ENCODE data around the gene MRRF.
A peak's percentile ranks its signal among the peaks of the same experiment; 100 is the strongest.

MRRF gene

GRCh38 chr9:122221183-122221811, 43.4 kb upstream of the MRRF start:
- Histone ChIP-seq H3K27me3 (ENCODE audit: control insufficient read depth in 1 of 2, insufficient read depth in 2 of 2, low read length in 2 of 2) (peaks cover 66 to 95% of the 10 kb centered on the region in 2 donors), H3K9me3 (ENCODE audit: low read length) (no peaks in the 10 kb centered on the region), H3K4me3 (ENCODE audit: low read depth in 1 of 2, low read length in 2 of 2) (no peak overlapping the region), H3K36me3 (ENCODE audit: insufficient read depth, low read length) (no peaks in the 10 kb centered on the region), H3K9ac (ENCODE audit: low read length) (no peak overlapping the region), H3K4me1 (ENCODE audit: insufficient read depth, low read length) (peaks cover 25% of the 10 kb centered on the region), H3K27ac (ENCODE audit: low read depth, low read length) (no peak overlapping the region)

- Histone ChIP-seq H3K9ac (ENCODE audit: low read length) (no peak overlapping the region), H3K9me3 (ENCODE audit: low read length) (no peaks in the 10 kb centered on the region), H3K27ac (ENCODE audit: low read depth, low read length) (no peak overlapping the region), H3K4me3 (ENCODE audit: low read depth in 1 of 2, low read length in 2 of 2) (no peak overlapping the region), H3K36me3 (ENCODE audit: insufficient read depth, low read length) (no peaks in the 10 kb centered on the region), H3K4me1 (ENCODE audit: insufficient read depth, low read length) (peaks cover 25% of the 10 kb centered on the region), H3K27me3 (ENCODE audit: control insufficient read depth in 1 of 2, insufficient read depth in 2 of 2, low read length in 2 of 2) (peaks cover 78 to 95% of the 10 kb centered on the region in 2 donors)
Measured at GRCh38 chr9:122222791-122223190, 41.9 kb upstream of the MRRF start.

- Histone ChIP-seq H3K9me3 (ENCODE audit: low read length) (no peaks in the 10 kb centered on the region), H3K9ac (ENCODE audit: low read length) (no peak overlapping the region), H3K36me3 (ENCODE audit: insufficient read depth, low read length) (no peaks in the 10 kb centered on the region), H3K27me3 (ENCODE audit: control insufficient read depth in 1 of 2, insufficient read depth in 2 of 2, low read length in 2 of 2) (peaks cover 74 to 94% of the 10 kb centered on the region in 2 donors), H3K27ac (ENCODE audit: low read depth, low read length) (no peak overlapping the region), H3K4me3 (ENCODE audit: low read depth in 1 of 2, low read length in 2 of 2) (no peak overlapping the region), H3K4me1 (ENCODE audit: insufficient read depth, low read length) (peaks cover 25% of the 10 kb centered on the region)
Measured at GRCh38 chr9:122223435-122223834, 41.2 kb upstream of the MRRF start.

GRCh38 chr9:122225312-122226141, 39.2 kb upstream of the MRRF start:
- Histone ChIP-seq H3K4me1 (ENCODE audit: insufficient read depth, low read length) (peaks cover 8% of the 10 kb centered on the region), H3K4me3 (ENCODE audit: low read depth in 1 of 2, low read length in 2 of 2) (peak overlapping the region; percentile 5 to 41)

GRCh38 chr9:122226142-122226757, 38.4 kb upstream of the MRRF start:
- H3K27ac ChIP-seq (ENCODE audit: low read depth, low read length): no peak overlapping the region
- H3K9me3 ChIP-seq (ENCODE audit: low read length): no peaks in the 10 kb centered on the region
- no peak overlapping the region for H3K9ac ChIP-seq (ENCODE audit: low read length)
- H3K36me3 ChIP-seq (ENCODE audit: insufficient read depth, low read length): no peaks in the 10 kb centered on the region
- H3K27me3 ChIP-seq (ENCODE audit: control insufficient read depth in 1 of 2, insufficient read depth in 2 of 2, low read length in 2 of 2): peaks cover 62 to 84% of the 10 kb centered on the region in 2 donors
- peaks cover 8% of the 10 kb centered on the region for H3K4me1 ChIP-seq (ENCODE audit: insufficient read depth, low read length)
- peak overlapping the region; percentile 5 to 41 for H3K4me3 ChIP-seq (ENCODE audit: low read depth in 1 of 2, low read length in 2 of 2)

More at GRCh38 chr9:122225312-122226141, 39.2 kb upstream of the MRRF start:
- no peaks in the 10 kb centered on the region for H3K36me3 ChIP-seq (ENCODE audit: insufficient read depth, low read length)
- H3K27ac ChIP-seq (ENCODE audit: low read depth, low read length): no peak overlapping the region
- no peaks in the 10 kb centered on the region for H3K9me3 ChIP-seq (ENCODE audit: low read length)
- no peak overlapping the region for H3K9ac ChIP-seq (ENCODE audit: low read length)
- peaks cover 69 to 92% of the 10 kb centered on the region in 2 donors for H3K27me3 ChIP-seq (ENCODE audit: control insufficient read depth in 1 of 2, insufficient read depth in 2 of 2, low read length in 2 of 2)

GRCh38 chr9:122226758-122227574, 37.7 kb upstream of the MRRF start:
- H3K36me3 ChIP-seq (ENCODE audit: insufficient read depth, low read length): no peaks in the 10 kb centered on the region
- no peak overlapping the region for H3K27ac ChIP-seq (ENCODE audit: low read depth, low read length)
- no peak overlapping the region for H3K4me3 ChIP-seq (ENCODE audit: low read depth in 1 of 2, low read length in 2 of 2)
- no peak overlapping the region for H3K9ac ChIP-seq (ENCODE audit: low read length)
- H3K27me3 ChIP-seq (ENCODE audit: control insufficient read depth in 1 of 2, insufficient read depth in 2 of 2, low read length in 2 of 2): peaks cover 55 to 77% of the 10 kb centered on the region in 2 donors
- H3K4me1 ChIP-seq (ENCODE audit: insufficient read depth, low read length): peaks cover 8% of the 10 kb centered on the region
- no peaks in the 10 kb centered on the region for H3K9me3 ChIP-seq (ENCODE audit: low read length)

- H3K36me3 ChIP-seq (ENCODE audit: insufficient read depth, low read length): no peaks in the 10 kb centered on the region
- no peak overlapping the region for H3K27ac ChIP-seq (ENCODE audit: low read depth, low read length)
- no peak overlapping the region for H3K4me3 ChIP-seq (ENCODE audit: low read depth in 1 of 2, low read length in 2 of 2)
- H3K4me1 ChIP-seq (ENCODE audit: insufficient read depth, low read length): peaks cover 8% of the 10 kb centered on the region
- H3K27me3 ChIP-seq (ENCODE audit: control insufficient read depth in 1 of 2, insufficient read depth in 2 of 2, low read length in 2 of 2): peaks cover 52 to 72% of the 10 kb centered on the region in 2 donors
- H3K9ac ChIP-seq (ENCODE audit: low read length): no peak overlapping the region
- H3K9me3 ChIP-seq (ENCODE audit: low read length): no peaks in the 10 kb centered on the region
Measured at GRCh38 chr9:122227575-122227900, 37.1 kb upstream of the MRRF start.

GRCh38 chr9:122228191-122228567, 36.5 kb upstream of the MRRF start:
- H3K4me1 ChIP-seq (ENCODE audit: insufficient read depth, low read length): peaks cover 8% of the 10 kb centered on the region
- no peaks in the 10 kb centered on the region for H3K9me3 ChIP-seq (ENCODE audit: low read length)
- H3K27me3 ChIP-seq (ENCODE audit: control insufficient read depth in 1 of 2, insufficient read depth in 2 of 2, low read length in 2 of 2): peaks cover 52 to 65% of the 10 kb centered on the region in 2 donors
- H3K27ac ChIP-seq (ENCODE audit: low read depth, low read length): no peak overlapping the region
- H3K36me3 ChIP-seq (ENCODE audit: insufficient read depth, low read length): no peaks in the 10 kb centered on the region
- no peak overlapping the region for H3K9ac ChIP-seq (ENCODE audit: low read length)
- H3K4me3 ChIP-seq (ENCODE audit: low read depth in 1 of 2, low read length in 2 of 2): peak overlapping the region; percentile 34 to 36

- Histone ChIP-seq H3K9ac (ENCODE audit: low read length) (no peak within 1 kb of the TSS), H3K27ac (ENCODE audit: low read depth, low read length) (no peak within 1 kb of the TSS), H3K4me3 (ENCODE audit: low read depth in 1 of 2, low read length in 2 of 2) (peak within 1 kb of the TSS; percentile 34 to 36)
Measured at GRCh38 chr9:122228568-122229484, 35.9 kb upstream of the MRRF start, which contains the start of gene LHX6. LHX6 (minus strand) TSS chr9:122228957; CDS start chr9:122228740, 217 bp downstream.

GRCh38 chr9:122229485-122229837, 35.2 kb upstream of the MRRF start:
- no peak overlapping the region for H3K9ac ChIP-seq (ENCODE audit: low read length)
- peaks cover 45 to 55% of the 10 kb centered on the region in 2 donors for H3K27me3 ChIP-seq (ENCODE audit: control insufficient read depth in 1 of 2, insufficient read depth in 2 of 2, low read length in 2 of 2)
- H3K4me3 ChIP-seq (ENCODE audit: low read depth in 1 of 2, low read length in 2 of 2): no peak overlapping the region
- no peaks in the 10 kb centered on the region for H3K9me3 ChIP-seq (ENCODE audit: low read length)
- peaks cover 8% of the 10 kb centered on the region for H3K4me1 ChIP-seq (ENCODE audit: insufficient read depth, low read length)
- H3K36me3 ChIP-seq (ENCODE audit: insufficient read depth, low read length): no peaks in the 10 kb centered on the region
- no peak overlapping the region for H3K27ac ChIP-seq (ENCODE audit: low read depth, low read length)

More at GRCh38 chr9:122228568-122229484, 35.9 kb upstream of the MRRF start, which contains the start of gene LHX6:
- Histone ChIP-seq H3K9me3 (ENCODE audit: low read length) (no peaks in the 10 kb centered on the region), H3K36me3 (ENCODE audit: insufficient read depth, low read length) (no peaks in the 10 kb centered on the region), H3K4me1 (ENCODE audit: insufficient read depth, low read length) (peaks cover 8% of the 10 kb centered on the region), H3K27me3 (ENCODE audit: control insufficient read depth in 1 of 2, insufficient read depth in 2 of 2, low read length in 2 of 2) (peaks cover 49 to 61% of the 10 kb centered on the region in 2 donors)
